H7 (cell line): ENCODE measurements around the gene NCKAP5. TPM values are rescaled to one million over a fixed set of nuclear protein-coding genes. Genes with fewer than 3 reads are reported as not detected.

ENCODE experiments used
- DNase-seq: peaks from one replicate; pipeline ENCODE4 v3.0.0; 2012
- H3K27me3 ChIP-seq: 2 replicates; pipeline ENCODE4 v1.6.0; 2011; ENCODE audit warnings: mild to moderate bottlenecking, low read length; ENCODE audit not compliant: control insufficient read depth, insufficient read depth
- H3K36me3 ChIP-seq: replicated peaks from 2 replicates; pipeline ENCODE4 v1.5.1; 2011; ENCODE audit warnings: low read length; ENCODE audit not compliant: control insufficient read depth, insufficient read depth
- H3K4me3 ChIP-seq: 2 replicates; pipeline ENCODE4 v1.5.1; 2011; ENCODE audit warnings: low read depth, mild to moderate bottlenecking, control low read depth, low read length, moderate library complexity; ENCODE audit not compliant: insufficient read depth
- total RNA-seq: library from RNA; depleted of rRNA; stranded (reverse); fragments of >200 nt; shearing (Covaris generic); gene quantifications from 2 replicates; pipeline ENCODE4 v1.2.3, GENCODE V29; 2014; rRNA removed

NCKAP5 gene
- total RNA-seq: 0.15 and 0.55 TPM in 2 replicates

GRCh38 chr2:133568172-133568571 lies at the start of gene NCKAP5:
TSS of gene NCKAP5 (minus strand) at chr2:133568463. CDS start at chr2:133517526, 50,937 bp downstream.
- no peak for DNase-seq
- H3K36me3 ChIP-seq: no peaks in the 10 kb centered on the region

GRCh38 chr2:133609664-133610063 lies 41.4 kb upstream of the NCKAP5 start:
- Histone ChIP-seq H3K36me3 (no peaks in the 10 kb centered on the region), H3K4me3 (no peak overlapping the region), H3K27me3 (no peaks in the 10 kb centered on the region; the same call in 1 of the 2 replicates)
- no peak for DNase-seq

More at GRCh38 chr2:133568172-133568571, at the start of gene NCKAP5:
- H3K27me3 ChIP-seq: no peaks in the 10 kb centered on the region
- H3K4me3 ChIP-seq: no peak within 1 kb of the TSS

GRCh38 chr2:133608291-133608690 lies 40.0 kb upstream of the NCKAP5 start:
- Histone ChIP-seq H3K36me3 (no peaks in the 10 kb centered on the region), H3K4me3 (no peak overlapping the region), H3K27me3 (no peaks in the 10 kb centered on the region; the same call in 1 of the 2 replicates)
- DNase-seq: no peak

GRCh38 chr2:133607679-133608078 lies 39.4 kb upstream of the NCKAP5 start:
- H3K36me3 ChIP-seq: no peaks in the 10 kb centered on the region
- no peak overlapping the region for H3K4me3 ChIP-seq
- H3K27me3 ChIP-seq: no peaks in the 10 kb centered on the region; the same call in 1 of the 2 replicates
- no peak for DNase-seq

GRCh38 chr2:133606616-133607015 lies 38.4 kb upstream of the NCKAP5 start:
- Histone ChIP-seq H3K4me3 (no peak overlapping the region), H3K36me3 (no peaks in the 10 kb centered on the region), H3K27me3 (no peaks in the 10 kb centered on the region; the same call in 1 of the 2 replicates)
- no peak for DNase-seq

GRCh38 chr2:133605766-133606137 lies 37.5 kb upstream of the NCKAP5 start:
- no peaks in the 10 kb centered on the region for H3K36me3 ChIP-seq
- H3K4me3 ChIP-seq: no peak overlapping the region
- H3K27me3 ChIP-seq: no peaks in the 10 kb centered on the region; the same call in 1 of the 2 replicates
- DNase-seq: no peak

- Histone ChIP-seq H3K27me3 (no peaks in the 10 kb centered on the region; the same call in 1 of the 2 replicates), H3K36me3 (no peaks in the 10 kb centered on the region), H3K4me3 (no peak overlapping the region)
- DNase-seq: no peak
These were observed 36.9 kb upstream of the NCKAP5 start for GRCh38 chr2:133605011-133605765.

GRCh38 chr2:133603109-133603508 lies 34.8 kb upstream of the NCKAP5 start:
- Histone ChIP-seq H3K4me3 (no peak overlapping the region), H3K36me3 (no peaks in the 10 kb centered on the region), H3K27me3 (no peaks in the 10 kb centered on the region; the same call in 1 of the 2 replicates)
- DNase-seq: no peak

- no peak for DNase-seq
- Histone ChIP-seq H3K36me3 (no peaks in the 10 kb centered on the region), H3K27me3 (no peaks in the 10 kb centered on the region; the same call in 1 of the 2 replicates), H3K4me3 (no peak overlapping the region)
These were observed 34.3 kb upstream of the NCKAP5 start for GRCh38 chr2:133602538-133602937.

GRCh38 chr2:133600266-133600928 lies 32.1 kb upstream of the NCKAP5 start:
- Histone ChIP-seq H3K27me3 (no peaks in the 10 kb centered on the region; the same call in 1 of the 2 replicates), H3K36me3 (no peaks in the 10 kb centered on the region), H3K4me3 (no peak overlapping the region)
- no peak for DNase-seq

- Histone ChIP-seq H3K27me3 (no peaks in the 10 kb centered on the region; the same call in 1 of the 2 replicates), H3K4me3 (no peak overlapping the region), H3K36me3 (no peaks in the 10 kb centered on the region)
- DNase-seq: no peak
These were observed 31.5 kb upstream of the NCKAP5 start for GRCh38 chr2:133599811-133600210.

- no peaks in the 10 kb centered on the region for H3K36me3 ChIP-seq
- H3K4me3 ChIP-seq: no peak overlapping the region
- no peaks in the 10 kb centered on the region; the same call in 1 of the 2 replicates for H3K27me3 ChIP-seq
- no peak for DNase-seq
These were observed 31.0 kb upstream of the NCKAP5 start for GRCh38 chr2:133599211-133599803.

GRCh38 chr2:133598769-133599168 lies 30.5 kb upstream of the NCKAP5 start:
- no peak for DNase-seq
- Histone ChIP-seq H3K4me3 (no peak overlapping the region), H3K27me3 (no peaks in the 10 kb centered on the region; the same call in 1 of the 2 replicates), H3K36me3 (no peaks in the 10 kb centered on the region)

GRCh38 chr2:133596701-133597393 lies 28.6 kb upstream of the NCKAP5 start:
- DNase-seq: no peak
- Histone ChIP-seq H3K36me3 (no peaks in the 10 kb centered on the region), H3K27me3 (no peaks in the 10 kb centered on the region; the same call in 1 of the 2 replicates), H3K4me3 (no peak overlapping the region)
